K562 (cell line): ENCODE data around the gene SLC37A4. TPM values are rescaled to one million over a fixed set of nuclear protein-coding genes. Genes with fewer than 3 reads are reported as not detected.

Source experiments
- ATAC-seq: fragments of 200-7000 bp; cut with Tn5 transposase; 3 replicates; pipeline ENCODE4 v1.9.1; 2020; ENCODE audit warnings: moderate library complexity
- BruUV-seq: library from RNA; stranded (reverse); fragments of 400-500 nt; replicated peaks from 2 replicates; lab custom pipeline; 2021; lab: Mats Ljungman, UMichigan
- CTCF ChIA-PET: fragments of 300-600 bp; formaldehyde crosslinking; extraction: SDS; loops from one replicate; lab custom pipeline; 2021; ENCODE audit warnings: low intra/inter-chr PET ratio; lab: Yijun Ruan, JAX
- POLR2A ChIA-PET: fragments of 300-600, 350-650 bp; sonication (Branson Sonifier 250); formaldehyde crosslinking; extraction: SDS; loops from one replicate; lab custom pipeline; 2021; ENCODE audit warnings: antibody characterized with exemption, inconsistent platforms; lab: Yijun Ruan, JAX
- DNase-seq, 4 experiments: peaks; one replicate each; pipeline versions ENCODE4 v3.0.0 to v3.0.0-alpha.2; 2011 to 2018; ENCODE audit warnings: low spot score in 3 of 4, mixed read lengths in 3 of 4; ENCODE audit errors: extremely low read depth in 1 of 4
- FAIRE-seq: peaks from 2 replicates; lab custom pipeline; 2011; peaks lifted over from hg19 to GRCh38; lab: Jason Lieb, UNC
- H2AFZ ChIP-seq: 2 replicates; pipeline ENCODE4 v1.6.0; 2011; ENCODE audit warnings: low read depth, low read length, control low read depth, inconsistent platforms
- H3K27ac ChIP-seq: fragments of 200-600 bp; 3 replicates; pipeline ENCODE4 v1.8.0; 2011; ENCODE audit warnings: low read depth, mild to moderate bottlenecking, control low read depth, inconsistent platforms, low read length, moderate library complexity, mixed read lengths; ENCODE audit errors: extremely low read depth
- H3K27me3 ChIP-seq, 2 experiments: fragments of 300-600 bp in 1 of 2; 2 replicates in 1 of 2; 3 replicates in 1 of 2; pipeline versions ENCODE4 v1.6.0 to v1.8.0; 2011; ENCODE audit warnings: inconsistent platforms in 2 of 2, low read length in 2 of 2, mild to moderate bottlenecking in 1 of 2, mixed read lengths in 1 of 2, moderate library complexity in 1 of 2; ENCODE audit not compliant: control insufficient read depth in 2 of 2, insufficient read depth in 2 of 2
- H3K36me3 ChIP-seq: fragments of 300-600 bp; 3 replicates; pipeline ENCODE4 v1.8.0; 2011; ENCODE audit warnings: mild to moderate bottlenecking, low read length, inconsistent platforms; ENCODE audit not compliant: control insufficient read depth, insufficient read depth
- H3K4me1 ChIP-seq, 2 experiments: fragments of 200-600 bp in 1 of 2; replicated peaks in 1 of 2; 2 replicates in 1 of 2; 3 replicates in 1 of 2; pipeline versions ENCODE4 v1.5.1 to v1.8.0; 2011; ENCODE audit warnings: inconsistent platforms in 2 of 2, low read length in 2 of 2, mild to moderate bottlenecking in 1 of 2, mixed read lengths in 1 of 2, moderate library complexity in 1 of 2; ENCODE audit not compliant: control insufficient read depth in 2 of 2, insufficient read depth in 2 of 2
- H3K4me2 ChIP-seq: 2 replicates; pipeline ENCODE4 v1.6.1; 2011; ENCODE audit warnings: low read length, control low read depth, inconsistent platforms, mixed read lengths; ENCODE audit not compliant: insufficient read depth
- H3K4me3 ChIP-seq: fragments of 200-600 bp; sonication (generic), shearing (Covaris generic); 2 replicates; pipeline ENCODE4 v1.5.1; 2016; ENCODE audit warnings: control low read depth, inconsistent platforms
- H3K79me2 ChIP-seq: fragments of 200-600 bp; 3 replicates; pipeline ENCODE4 v1.8.0; 2011; ENCODE audit warnings: low read length, inconsistent platforms; ENCODE audit not compliant: control insufficient read depth, insufficient read depth
- H3K9ac ChIP-seq, 2 experiments: 2 replicates each; pipeline versions ENCODE4 v1.6.0 to v1.6.1; 2011; ENCODE audit warnings: low read depth in 2 of 2, low read length in 2 of 2, control low read depth in 1 of 2, inconsistent platforms in 1 of 2, mild to moderate bottlenecking in 1 of 2, mixed read lengths in 1 of 2; ENCODE audit not compliant: insufficient read depth in 1 of 2
- H3K9me1 ChIP-seq: one replicate; pipeline ENCODE4 v1.6.0; 2011; ENCODE audit warnings: inconsistent platforms, mild to moderate bottlenecking, low read length, moderate library complexity; ENCODE audit not compliant: control insufficient read depth, insufficient read depth
- H3K9me3 ChIP-seq: replicated peaks from 2 replicates; pipeline ENCODE4 v1.5.1; 2011; ENCODE audit warnings: low read depth, low read length, inconsistent platforms; ENCODE audit not compliant: control insufficient read depth, insufficient read depth
- H4K20me1 ChIP-seq: replicated peaks from 2 replicates; pipeline ENCODE4 v1.6.1; 2011; ENCODE audit warnings: low read length, inconsistent platforms, mixed read lengths; ENCODE audit not compliant: control insufficient read depth, insufficient read depth
- BHLHE40 ChIP-seq: IDR thresholded peaks from 2 replicates; pipeline ENCODE4 v1.6.1; 2011; ENCODE audit warnings: low read length, improper control_type of control experiment
- CEBPG ChIP-seq, 3 experiments: fragments of 200-800 bp in 1 of 3; sonication (Bioruptor generic) in 1 of 3; sonication (generic) in 1 of 3; formaldehyde crosslinking in 1 of 3; IDR thresholded peaks in 2 of 3; conservative IDR thresholded peaks in 1 of 3; 2 replicates each; pipeline versions ENCODE4 v1.6.1 to v1.8.0; 2016 to 2022; ENCODE audit warnings: missing compliant biosample characterization in 2 of 3, missing genetic modification characterization in 2 of 3, mild to moderate bottlenecking in 1 of 3, missing genetic modification reagents in 1 of 3
- DPF2 ChIP-seq: fragments of 450-650 bp; IDR thresholded peaks from 2 replicates; pipeline ENCODE4 v1.6.1; 2016
- ERF ChIP-seq: fragments of 450-650 bp; formaldehyde crosslinking; IDR thresholded peaks from 2 replicates; pipeline ENCODE4 v1.4.0; 2020; ENCODE audit warnings: mild to moderate bottlenecking, mixed read lengths
- GABPA ChIP-seq: fragments of 200-800 bp; sonication (Bioruptor generic); conservative IDR thresholded peaks from 2 replicates; pipeline ENCODE4 v1.6.1; 2016; ENCODE audit warnings: low read depth, missing genetic modification characterization, missing compliant biosample characterization
- GTF2B ChIP-seq: IDR thresholded peaks from 2 replicates; pipeline ENCODE4 v1.6.1; 2011; ENCODE audit not compliant: insufficient read length; ENCODE audit errors: extremely low read depth
- ILK ChIP-seq: fragments of 450-650 bp; IDR thresholded peaks from 2 replicates; pipeline ENCODE4 v1.6.1; 2016; ENCODE audit warnings: missing genetic modification characterization, low read depth, mild to moderate bottlenecking, missing compliant biosample characterization, moderate library complexity, borderline replicate concordance
- MBD1 ChIP-seq: fragments of 250-450 bp; sonication (Bioruptor Pico); IDR thresholded peaks from 2 replicates; pipeline ENCODE4 v1.8.0; 2022; ENCODE audit warnings: inconsistent platforms
- RBFOX2 ChIP-seq: fragments of 200-400 bp; formaldehyde crosslinking; IDR thresholded peaks from 2 replicates; pipeline ENCODE4 v1.6.1; 2017; ENCODE audit warnings: low read depth, mild to moderate bottlenecking, low read length, moderate library complexity
- SAFB2 ChIP-seq: fragments of 200-400 bp; formaldehyde crosslinking; IDR thresholded peaks from 2 replicates; pipeline ENCODE4 v1.6.1; 2018; ENCODE audit warnings: borderline replicate concordance, low read length, low read depth, moderate library complexity; ENCODE audit not compliant: severe bottlenecking
- SP1 ChIP-seq: sonication (generic); formaldehyde crosslinking; IDR thresholded peaks from 2 replicates; pipeline ENCODE4 v1.8.1; 2022; ENCODE audit warnings: mild to moderate bottlenecking, missing genetic modification reagents
- TRIM24 ChIP-seq, 2 experiments: fragments of 450-650 bp; IDR thresholded peaks; 2 replicates each; pipeline ENCODE4 v1.6.1; 2016
- TSHZ1 ChIP-seq: fragments of 250-450 bp; sonication (Bioruptor Pico); IDR thresholded peaks from 2 replicates; pipeline ENCODE4 v1.4.0; 2020; ENCODE audit warnings: mild to moderate bottlenecking, moderate library complexity
- ZNF12 ChIP-seq: sonication (generic); formaldehyde crosslinking; IDR thresholded peaks from 2 replicates; pipeline ENCODE4 v1.4.0; 2020; ENCODE audit warnings: mild to moderate bottlenecking, missing genetic modification reagents
- ZNF274 ChIP-seq: IDR thresholded peaks from 2 replicates; pipeline ENCODE4 v1.6.1; 2011; ENCODE audit warnings: low read depth, mild to moderate bottlenecking, low read length, moderate library complexity, borderline replicate concordance
- ZNF324 ChIP-seq: fragments of 250-450 bp; sonication (Bioruptor Pico); IDR thresholded peaks from 2 replicates; pipeline ENCODE4 v1.4.0; 2020; ENCODE audit warnings: mild to moderate bottlenecking
- ZNF507 ChIP-seq: conservative IDR thresholded peaks from 2 replicates; pipeline ENCODE4 v1.6.1; 2017; ENCODE audit warnings: missing genetic modification characterization, missing compliant biosample characterization
- ZNF707 ChIP-seq: fragments of 250-450 bp; sonication (Bioruptor Pico); conservative IDR thresholded peaks from 2 replicates; pipeline ENCODE4 v1.8.0; 2022; ENCODE audit warnings: inconsistent platforms, mild to moderate bottlenecking, moderate library complexity
- WGBS: fragments of 100-300 bp; shearing (Covaris generic); methylation state at CpG from one replicate; pipeline ENCODE4 v1.1.6; 2016; ENCODE audit warnings: low coverage, mixed read lengths; ENCODE audit not compliant: insufficient coverage; ENCODE audit errors: missing lambda C conversion rate; 5-methylcytosine and 5-hydroxymethylcytosine counted together
- in situ Hi-C: fragments of 300-500 bp; cut with MboI; formaldehyde crosslinking; loops from 4 replicates; pipeline ENCODE4 v1.15.0; 2018; ENCODE audit warnings: inconsistent platforms, mixed read lengths
- intact Hi-C: fragments of 100-400 bp; cut with micrococcal nuclease; formaldehyde crosslinking; loops from 2 replicates; pipeline ENCODE4 v1.14.2; 2022
- polyA plus RNA-seq, 8 experiments: library from polyadenylated mRNA; depleted of rRNA in 4 of 8; stranded (reverse) in 5 of 8; unstranded in 3 of 8; fragments of >200 nt; fragmentation: Nextera tagmentation in 2 of 8; fragmentation: Illumina TruSeq in 1 of 8; extraction: Ambion mirVana in 2 of 8; extraction: Trizol in 1 of 8; gene quantifications; 2 replicates each; pipeline versions ENCODE4 v1.2.1 to v1.2.3, GENCODE V29; 2011 to 2014; ENCODE audit warnings: inconsistent platforms in 1 of 8, missing spikeins in 1 of 8
- total RNA-seq, 7 experiments: library from RNA; depleted of rRNA in 6 of 7; stranded (reverse); fragments of >200 nt in 6 of 7; fragmentation: Illumina TruSeq in 2 of 7; extraction: Trizol in 2 of 7; gene quantifications; 2 replicates each; pipeline versions ENCODE4 v1.2.1 to v1.2.3, GENCODE V29; 2011 to 2021; ENCODE audit warnings: low replicate concordance in 1 of 7

Gene SLC37A4
- total and polyA plus RNA-seq, 9 of the 15 experiments (the other 6 are each of a cell fraction or from before 2014, with no cell fraction given), result 24.7 to 73.9 (median 40.7) TPM

GRCh38 chr11:119061256-119061655 lies 30.6 kb upstream of the SLC37A4 start:
- H3K9me1 ChIP-seq, result no peaks in the 10 kb centered on the region
- no peak overlapping the region for H3K4me2 ChIP-seq
- no peaks in the 10 kb centered on the region for H4K20me1 ChIP-seq
- DNase-seq (no peak), FAIRE-seq (no peak), ATAC-seq (no peak)
- peaks cover 43% of the 10 kb centered on the region for H3K79me2 ChIP-seq
- H3K4me3 ChIP-seq, result no peak overlapping the region
- no peak overlapping the region for H2AFZ ChIP-seq
- in situ Hi-C loops (no loop called here), intact Hi-C loops (no loop called here)
- BruUV-seq, result no TSS peak
- no peak overlapping the region for H3K27ac ChIP-seq
- H3K27me3 ChIP-seq, result no peaks in the 10 kb centered on the region
- ChIA-PET CTCF (interaction anchor here (1.1 kb wide), 1 partner anchor 26 kb away, joined by 3 read pairs; no protein-coding TSS in a partner anchor), POLR2A (interaction anchor here (0.7 to 1.1 kb wide), 2 partner anchors 18 to 34 kb away, joined by 3 read pairs; a partner anchor contains a TSS)
- no CpG with 5 or more reads among the region's 3 CpGs for whole genome bisulfite sequencing
- H3K36me3 ChIP-seq, result peaks cover 17% of the 10 kb centered on the region
- H3K4me1 ChIP-seq, result peaks cover 24 to 26% of the 10 kb centered on the region in 2 experiments
- no peak overlapping the region for H3K9ac ChIP-seq
- H3K9me3 ChIP-seq, result no peaks in the 10 kb centered on the region
- TF ChIP-seq CEBPG (CRISPR knock-in tag; IDR thresholded peaks at IDR 0.05), result no peak
- TF ChIP-seq CEBPG (tag; conservative IDR thresholded peaks at IDR 0.05 in 1 of 2, IDR thresholded peaks at IDR 0.05 in 1 of 2), result no peak
- no peak for TF ChIP-seq ERF (CRISPR knock-in tag)
- TF ChIP-seq MBD1 (CRISPR knock-in tag), result no peak
- TF ChIP-seq ZNF507 (tag), result no peak
- TF ChIP-seq SP1 (CRISPR knock-in tag), result no peak
- TF ChIP-seq DPF2, result no peak
- no peak for TF ChIP-seq GABPA (tag)
- no peak for TF ChIP-seq ZNF324 (CRISPR knock-in tag)
- TF ChIP-seq GTF2B, result no peak
- TF ChIP-seq BHLHE40, result no peak
- no peak for TF ChIP-seq ZNF274
- no peak for TF ChIP-seq SAFB2
- no peak for TF ChIP-seq RBFOX2
- TF ChIP-seq ZNF707, result no peak
- no peak for TF ChIP-seq ZNF12
- no peak for TF ChIP-seq TSHZ1 (CRISPR knock-in tag)
- TF ChIP-seq ILK, result no peak
- no peak for TF ChIP-seq TRIM24 (IDR thresholded peaks at IDR 0.05)
